PC-3 (cell line): ENCODE data around the gene PPFIBP2. TPM values are rescaled to one million over a fixed set of nuclear protein-coding genes. Genes with fewer than 3 reads are reported as not detected.

Experiments
- ATAC-seq: fragments of 200-7000 bp; cut with Tn5 transposase; 2 replicates; pipeline ENCODE4 v1.9.1; 2020; ENCODE audit warnings: mild to moderate bottlenecking, moderate library complexity
- BruUV-seq: library from RNA; stranded (reverse); fragments of 400-500 nt; replicated peaks from 2 replicates; lab custom pipeline; 2021; lab: Mats Ljungman, UMichigan
- CTCF ChIA-PET: fragments of 300-600 bp; sonication (Branson Sonifier 250); formaldehyde crosslinking; loops from one replicate; lab custom pipeline; 2022; ENCODE audit warnings: antibody characterized with exemption; lab: Charles Lee
- POLR2A ChIA-PET: fragments of 300-600 bp; sonication (Branson Sonifier 250); formaldehyde crosslinking; loops from one replicate; lab custom pipeline; 2022; ENCODE audit warnings: antibody characterized with exemption; ENCODE audit not compliant: unreplicated experiment; lab: Charles Lee
- DNase-seq: peaks from one replicate; pipeline ENCODE4 v3.0.0-alpha.2; 2015
- H2AFZ ChIP-seq: fragments of 300-600 bp; sonication (generic); 2 replicates; pipeline ENCODE4 v1.6.0; 2016; ENCODE audit warnings: antibody characterized with exemption, low read length
- H3F3A ChIP-seq: fragments of 300-600 bp; sonication (generic); one replicate; pipeline ENCODE4 v1.6.0; 2017; ENCODE audit warnings: antibody characterized with exemption, low read length, control low read depth, mild to moderate bottlenecking; ENCODE audit not compliant: unreplicated experiment
- H3K27ac ChIP-seq: fragments of 300-600 bp; sonication (generic); 2 replicates; pipeline ENCODE4 v1.5.1; 2016; ENCODE audit warnings: mild to moderate bottlenecking, low read length
- H3K27me3 ChIP-seq: fragments of 300-600 bp; sonication (generic); 2 replicates; pipeline ENCODE4 v1.6.1; 2016; ENCODE audit warnings: low read length, mixed read lengths
- H3K36me3 ChIP-seq: fragments of 300-600 bp; sonication (generic); 2 replicates; pipeline ENCODE4 v1.6.1; 2016; ENCODE audit warnings: low read depth, mixed run types, low read length, mixed read lengths
- H3K4me1 ChIP-seq: fragments of 300-600 bp; sonication (generic); 2 replicates; pipeline ENCODE4 v1.5.1; 2016; ENCODE audit warnings: low read length; ENCODE audit not compliant: insufficient read depth
- H3K4me2 ChIP-seq: fragments of 300-600 bp; sonication (generic); 2 replicates; pipeline ENCODE4 v1.6.0; 2016; ENCODE audit warnings: low read length
- H3K4me3 ChIP-seq: fragments of 300-600 bp; sonication (generic); 2 replicates; pipeline ENCODE4 v1.5.1; 2016; ENCODE audit warnings: mild to moderate bottlenecking, low read length, mixed read lengths
- H3K79me2 ChIP-seq: fragments of 300-600 bp; sonication (generic); 2 replicates; pipeline ENCODE4 v1.6.1; 2017; ENCODE audit warnings: low read length, mixed read lengths
- H3K9ac ChIP-seq: fragments of 300-600 bp; sonication (generic); 2 replicates; pipeline ENCODE4 v1.6.0; 2016; ENCODE audit warnings: mild to moderate bottlenecking, low read length
- H3K9me2 ChIP-seq: fragments of 300-600 bp; sonication (generic); replicated peaks from 2 replicates; pipeline ENCODE4 v1.6.1; 2016; ENCODE audit warnings: mixed run types, low read length, mixed read lengths
- H3K9me3 ChIP-seq: fragments of 300-600 bp; sonication (generic); 2 replicates; pipeline ENCODE4 v1.6.1; 2016; ENCODE audit warnings: low read length, mixed read lengths
- H4K20me1 ChIP-seq: fragments of 300-600 bp; sonication (generic); 2 replicates; pipeline ENCODE4 v1.6.1; 2016; ENCODE audit warnings: low read length, mixed read lengths
- CTCF ChIP-seq: fragments of 300-600 bp; sonication (generic); conservative IDR thresholded peaks from 2 replicates; pipeline ENCODE4 v1.5.1; 2017; ENCODE audit warnings: antibody characterized with exemption, low read depth, mild to moderate bottlenecking, low read length
- EZH2 ChIP-seq: fragments of 300-600 bp; sonication (generic); IDR thresholded peaks from one replicate; pipeline ENCODE4 v1.6.1; 2017; ENCODE audit warnings: antibody characterized with exemption, mild to moderate bottlenecking, low read length; ENCODE audit not compliant: unreplicated experiment
- EZH2phosphoT487 ChIP-seq: fragments of 300-600 bp; sonication (generic); IDR thresholded peaks from 2 replicates; pipeline ENCODE4 v1.6.1; 2018; ENCODE audit warnings: mild to moderate bottlenecking, antibody characterized with exemption, low read length, borderline replicate concordance
- intact Hi-C: fragments of 100-400 bp; cut with micrococcal nuclease; formaldehyde crosslinking; loops from 2 replicates; pipeline ENCODE4 v1.9.0; 2023
- total RNA-seq: library from RNA; depleted of rRNA; stranded (reverse); fragments of >200 nt; gene quantifications from 2 replicates; pipeline ENCODE4 v1.2.3, GENCODE V29; 2014

The PPFIBP2 gene
- total RNA-seq, 1 experiment from 2014 or later = 3.2 TPM

- Histone ChIP-seq H3K4me2 (peak overlapping the region; percentile 33), H3K27me3 (no peaks in the 10 kb centered on the region), H3K9ac (no peak overlapping the region), H3F3A (no peaks in the 10 kb centered on the region), H3K9me2 (no peaks in the 10 kb centered on the region), H3K4me3 (no peak overlapping the region), H3K36me3 (no peaks in the 10 kb centered on the region), H4K20me1 (no peaks in the 10 kb centered on the region), H2AFZ (no peak overlapping the region), H3K79me2 (no peaks in the 10 kb centered on the region), H3K9me3 (no peaks in the 10 kb centered on the region), H3K27ac (no peak overlapping the region), H3K4me1 (peaks cover 23% of the 10 kb centered on the region)
- no TSS peak for BruUV-seq
- ChIA-PET CTCF (no interaction called here), POLR2A (no interaction called here)
- intact Hi-C loops = no loop called here
- DNase-seq = no peak
- TF ChIP-seq EZH2 = no peak
- TF ChIP-seq CTCF = no peak
- TF ChIP-seq EZH2phosphoT487 = no peak
- no peak for ATAC-seq
Observed at GRCh38 chr11:7613394-7613720, 99.6 kb downstream of the PPFIBP2 start.

GRCh38 chr11:7614656-7615055, 100.9 kb downstream of the PPFIBP2 start:
- no peak for TF ChIP-seq CTCF
- TF ChIP-seq EZH2 = no peak
- TF ChIP-seq EZH2phosphoT487 = no peak
- Histone ChIP-seq H3K79me2 (no peaks in the 10 kb centered on the region), H3K9ac (no peak overlapping the region), H2AFZ (no peak overlapping the region), H3K4me3 (no peak overlapping the region), H3K4me1 (peaks cover 23% of the 10 kb centered on the region), H3K9me2 (no peaks in the 10 kb centered on the region), H3K36me3 (no peaks in the 10 kb centered on the region), H3K27ac (no peak overlapping the region), H3K9me3 (no peaks in the 10 kb centered on the region), H3F3A (no peaks in the 10 kb centered on the region), H3K27me3 (no peaks in the 10 kb centered on the region), H3K4me2 (no peak overlapping the region), H4K20me1 (no peaks in the 10 kb centered on the region)
- DNase-seq (no peak), ATAC-seq (no peak)
- intact Hi-C loops = no loop called here
- no TSS peak for BruUV-seq
- ChIA-PET CTCF (no interaction called here), POLR2A (no interaction called here)

- CTCF ChIA-PET = no interaction called here
Observed at GRCh38 chr11:7617032-7617431, 103.2 kb downstream of the PPFIBP2 start.

More at GRCh38 chr11:7617032-7617431, 103.2 kb downstream of the PPFIBP2 start:
- Histone ChIP-seq H4K20me1 (no peaks in the 10 kb centered on the region), H2AFZ (no peak overlapping the region), H3K36me3 (no peaks in the 10 kb centered on the region), H3K79me2 (no peaks in the 10 kb centered on the region), H3K4me2 (no peak overlapping the region), H3F3A (no peaks in the 10 kb centered on the region), H3K27me3 (no peaks in the 10 kb centered on the region), H3K4me3 (no peak overlapping the region), H3K9ac (no peak overlapping the region), H3K9me2 (no peaks in the 10 kb centered on the region), H3K9me3 (no peaks in the 10 kb centered on the region), H3K27ac (no peak overlapping the region), H3K4me1 (peaks cover 14% of the 10 kb centered on the region)
- no peak for DNase-seq
- POLR2A ChIA-PET = no interaction called here
- TF ChIP-seq CTCF = no peak
- TF ChIP-seq EZH2phosphoT487 = no peak
- no peak for ATAC-seq
- intact Hi-C loops = no loop called here
- BruUV-seq = no TSS peak
